ENCODE measurements around the gene TULP3.

The TULP3 gene

GRCh38 chr12:2877953-2878732 is 12.5 kb upstream of the TULP3 start:
- no peak for DNase-seq

- DNase-seq: no peak
These were observed 10.8 kb upstream of the TULP3 start for GRCh38 chr12:2879853-2880252.

DNA sequence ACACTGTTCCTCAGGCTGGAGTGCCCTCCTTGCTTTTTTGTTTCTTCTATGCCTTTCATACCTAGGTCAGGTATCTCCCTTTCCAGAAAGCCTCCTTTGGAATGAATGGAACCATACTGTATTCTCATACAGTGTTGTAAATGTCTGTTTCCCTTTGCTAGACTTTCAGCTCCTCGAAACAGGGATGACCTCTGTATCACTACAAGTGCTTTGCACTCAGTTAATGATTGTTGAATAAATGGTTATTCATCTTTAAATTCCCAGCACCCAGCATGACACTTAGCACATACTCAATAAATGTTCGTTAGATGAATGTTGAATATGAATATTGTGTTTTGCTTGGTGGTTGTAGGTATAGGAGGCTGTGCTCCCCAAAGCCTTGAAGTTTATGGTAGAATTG is 5.9 kb upstream of the TULP3 start:
- no peak for DNase-seq

DNA sequence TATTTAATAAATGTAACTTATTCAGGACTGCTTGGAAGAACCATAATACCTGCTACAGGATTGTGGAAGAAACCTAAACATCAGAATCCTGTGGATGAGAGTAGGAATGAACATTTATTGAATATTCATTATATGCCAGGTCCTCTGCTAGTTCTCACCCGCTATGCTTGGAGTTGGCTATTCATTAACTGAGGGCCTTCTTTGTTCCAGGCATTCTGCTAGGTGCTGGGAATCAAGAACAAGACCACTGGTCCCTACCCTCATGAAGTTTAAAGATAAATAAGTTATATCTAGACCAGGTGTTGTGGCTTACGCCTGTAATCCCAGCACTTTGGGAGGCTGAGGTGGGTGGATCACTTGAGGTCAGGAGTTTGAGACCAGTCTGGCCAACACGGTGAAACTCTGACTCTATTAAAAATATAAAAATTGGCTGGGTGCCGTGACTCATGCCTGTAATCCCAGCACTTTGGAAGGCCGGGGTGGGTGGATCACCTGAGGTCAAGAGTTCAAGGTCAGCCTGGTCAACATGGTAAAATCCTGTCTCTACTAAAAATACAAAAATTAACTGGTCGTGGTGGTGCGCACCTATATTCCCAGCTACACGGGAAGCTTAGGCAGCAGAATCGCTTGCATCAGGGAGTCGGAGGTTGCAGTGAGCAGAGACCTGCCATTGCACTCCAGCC is 3.8 kb upstream of the TULP3 start:
- DNase-seq: no peak

GRCh38 chr12:2890001-2890387 is 697 bp upstream of the TULP3 start:
- DNase-seq: no peak

- no peak for DNase-seq
These were observed 756 bp downstream of the TULP3 start for GRCh38 chr12:2891240-2892053.

DNA sequence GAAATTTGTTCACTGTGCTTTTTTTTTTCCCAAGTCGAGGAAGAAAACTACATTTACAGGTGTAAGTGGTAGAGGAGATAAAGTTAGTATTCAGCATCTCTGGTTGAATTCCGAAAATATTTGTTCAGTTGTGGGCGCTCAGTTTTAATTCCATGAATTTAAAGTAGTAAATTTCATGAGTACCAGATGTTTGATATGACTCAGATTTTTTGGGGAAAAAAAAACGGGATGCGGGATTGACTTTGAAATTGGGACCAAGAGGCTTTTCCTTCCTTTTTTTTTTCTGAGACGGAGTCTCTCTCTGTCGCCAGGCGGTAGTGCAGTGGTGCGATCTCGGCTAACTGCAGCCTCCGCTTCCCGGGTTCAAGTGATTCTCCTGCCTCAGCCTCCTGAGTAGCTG is 1.6 kb downstream of the TULP3 start:
- no peak for DNase-seq

DNA sequence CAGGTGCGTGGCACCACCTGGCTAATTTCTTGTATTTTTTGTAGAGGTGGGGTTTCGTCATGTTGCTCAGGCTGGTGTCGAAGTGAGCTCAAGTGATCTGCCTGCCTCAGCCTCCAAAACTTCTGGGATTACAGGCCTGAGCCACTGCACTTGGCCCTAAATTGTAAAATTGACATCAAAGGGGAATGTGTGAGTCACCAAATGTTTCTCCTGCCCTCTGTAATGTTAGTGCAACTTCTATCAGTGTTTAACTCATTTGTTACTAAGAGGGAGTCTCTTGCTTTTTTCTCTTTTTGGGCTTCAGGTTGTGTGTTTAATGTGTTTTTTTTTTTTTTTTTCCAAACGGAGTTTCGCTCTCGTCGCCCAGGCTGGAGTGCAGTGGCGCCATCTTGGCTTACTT is 2.3 kb downstream of the TULP3 start:
- DNase-seq: no peak

DNA sequence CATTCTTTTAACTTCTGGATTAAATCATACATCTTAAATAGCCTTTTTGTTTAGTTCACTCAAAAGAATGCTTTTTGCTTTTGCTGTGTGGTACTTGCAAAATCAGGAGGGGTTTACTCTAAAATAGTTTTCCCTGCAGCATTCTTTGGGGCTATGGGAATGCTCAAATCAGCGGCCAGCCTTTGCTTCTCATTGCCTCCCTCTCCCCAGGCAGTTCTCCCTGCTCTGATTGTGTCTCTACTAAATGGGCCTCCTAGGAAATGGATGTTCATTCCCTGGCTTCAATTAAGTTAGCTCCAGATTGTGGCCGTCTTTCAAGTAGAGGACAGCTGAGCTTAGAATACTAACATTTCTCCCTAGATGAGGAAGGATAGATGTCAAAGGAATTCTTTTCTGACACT is 4.4 kb downstream of the TULP3 start:
- no peak for DNase-seq

GRCh38 chr12:2895511-2895910 is 4.8 kb downstream of the TULP3 start:
- DNase-seq: no peak

DNA sequence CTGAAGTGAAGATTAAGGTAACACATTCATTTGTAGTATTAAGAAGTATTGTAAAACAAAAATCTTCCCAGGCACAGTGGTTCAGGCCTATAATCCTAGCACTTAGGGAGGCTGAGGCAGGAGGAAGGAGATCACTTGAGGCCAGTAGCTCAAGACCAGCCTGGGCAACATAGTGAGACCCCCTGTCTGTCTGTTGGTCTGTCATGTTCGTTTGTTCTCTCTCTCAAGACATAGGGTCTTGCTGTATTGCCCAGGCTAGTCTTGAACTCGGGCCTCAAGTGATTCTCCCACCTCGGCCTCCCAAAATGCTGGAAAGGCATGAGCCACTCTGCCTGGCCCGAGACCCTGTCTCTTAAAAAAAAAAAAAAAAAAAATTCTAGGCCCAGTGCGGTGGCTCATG is 6.7 kb downstream of the TULP3 start:
- DNase-seq: no peak

DNA sequence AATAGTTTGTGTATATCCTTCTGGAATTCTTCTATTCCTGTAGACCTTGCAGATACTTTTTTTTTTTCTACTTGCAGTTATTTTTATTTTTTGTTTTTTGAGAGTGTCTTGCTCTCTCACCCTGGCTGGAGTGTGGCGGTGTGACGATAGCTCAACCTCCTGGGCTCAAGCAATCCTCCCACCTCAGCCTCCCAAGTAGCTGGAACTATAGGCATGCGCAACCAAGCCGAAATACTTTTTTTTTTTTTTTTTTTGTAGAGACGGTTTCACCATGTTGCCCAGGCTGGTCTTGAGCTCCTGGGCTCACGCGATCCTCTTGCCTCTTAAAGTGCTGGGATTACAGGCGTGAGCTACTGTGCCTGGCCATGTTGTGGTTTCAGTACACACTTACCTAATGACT is 10.0 kb downstream of the TULP3 start:
- DNase-seq: no peak

DNA sequence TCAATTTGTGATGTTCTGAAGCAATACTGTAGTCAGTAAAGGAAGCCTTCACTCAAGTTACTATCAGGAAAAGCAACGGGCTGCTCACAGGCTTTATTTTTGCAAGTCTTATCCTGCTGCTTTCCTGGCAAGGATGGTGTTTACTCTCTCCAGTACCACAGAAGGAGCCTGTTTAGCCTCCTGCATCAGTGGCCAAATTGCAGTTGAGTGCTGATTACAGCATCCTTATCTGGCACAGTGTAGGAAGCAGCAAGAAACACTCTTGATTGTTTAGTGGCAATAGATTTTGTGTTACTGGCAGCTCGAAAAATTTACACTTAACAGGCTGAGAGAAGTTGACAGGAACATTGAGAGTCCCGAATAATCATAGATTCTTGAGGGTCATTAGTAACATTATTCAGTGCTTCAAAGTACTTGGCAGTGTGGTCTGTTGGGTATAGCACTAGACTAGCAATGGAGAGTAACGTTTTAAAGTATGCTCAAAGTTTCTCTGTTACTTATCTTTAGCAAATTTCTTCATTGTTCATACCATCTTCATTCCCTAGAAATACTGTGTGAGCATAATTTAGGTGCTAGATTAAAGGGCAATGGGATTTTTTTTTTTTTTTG is 11.7 kb downstream of the TULP3 start:
- DNase-seq: no peak

DNA sequence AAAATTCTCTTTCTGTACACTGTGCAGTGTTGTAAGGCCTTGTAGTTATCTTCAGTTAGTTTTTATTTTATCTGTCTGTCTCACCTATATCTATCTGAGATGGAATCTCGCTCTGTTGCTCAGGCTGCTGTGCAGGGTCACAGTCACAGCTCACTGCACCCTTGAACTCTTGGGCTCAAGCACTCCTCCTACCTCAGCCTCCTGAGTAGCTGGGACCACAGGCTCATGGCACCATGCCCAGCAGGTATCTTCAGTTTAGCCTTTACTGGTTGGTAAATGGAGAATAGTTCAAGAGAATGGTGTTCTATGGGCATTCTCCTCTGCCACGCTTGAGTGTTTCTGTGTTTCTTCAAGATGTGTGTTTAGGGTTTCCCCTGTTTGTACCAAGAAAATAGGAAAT is 13.6 kb downstream of the TULP3 start:
- DNase-seq: no peak

DNA sequence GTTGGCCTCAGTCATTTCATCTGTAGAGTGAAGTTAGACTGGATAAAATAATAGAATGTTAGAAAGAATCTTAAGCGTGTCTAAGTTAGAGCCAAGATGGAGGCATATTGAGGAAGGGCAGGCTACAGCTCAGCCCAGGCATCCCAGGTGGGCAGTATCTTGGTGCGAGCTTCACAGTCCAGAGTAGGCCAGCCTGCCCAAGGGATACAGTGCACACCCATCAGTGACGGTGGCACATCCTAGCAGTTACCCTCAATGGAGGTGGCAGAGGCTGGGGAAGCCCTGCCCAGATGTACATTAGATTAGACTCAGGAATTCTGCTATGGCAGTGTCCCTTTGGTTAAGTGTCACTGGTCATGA is 21.5 kb downstream of the TULP3 start:
- no peak for DNase-seq

DNA sequence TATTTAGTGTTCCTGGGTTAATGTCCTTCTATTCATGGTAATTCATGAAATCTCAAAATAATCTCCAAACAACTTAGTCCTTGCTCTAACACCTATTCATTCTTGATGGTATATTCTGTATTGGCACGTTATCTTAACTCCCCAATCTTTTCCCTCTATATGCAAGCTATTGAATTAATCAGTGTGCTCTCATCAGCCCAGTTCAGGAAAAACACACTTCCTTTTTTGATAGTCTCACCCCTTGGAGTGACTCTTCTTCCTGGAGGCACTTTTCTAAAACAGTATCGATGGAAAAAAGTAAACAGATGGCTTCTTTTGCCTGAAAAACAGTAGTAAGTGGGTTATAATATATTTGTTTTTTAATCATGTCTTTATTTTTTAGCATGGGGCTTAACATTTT is 28.6 kb downstream of the TULP3 start:
- no peak for DNase-seq

DNA sequence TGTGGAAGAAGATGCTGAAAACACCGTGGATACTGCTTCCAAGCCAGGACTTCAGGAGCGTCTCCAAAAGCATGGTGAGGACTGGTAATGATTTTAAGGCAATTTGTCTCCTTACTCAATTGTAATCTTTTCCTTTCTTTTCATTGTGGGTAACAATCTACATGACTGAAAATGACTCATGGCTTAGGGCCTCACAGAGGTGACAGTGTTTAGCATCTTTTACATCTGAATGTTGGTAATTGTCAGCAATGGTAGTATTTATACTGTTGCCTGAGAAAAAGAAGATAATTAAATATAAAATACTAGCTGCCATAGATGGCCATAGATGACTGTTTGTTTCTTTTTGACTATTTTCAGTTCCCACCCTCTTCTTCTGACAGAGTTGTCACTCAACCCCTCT is 31.6 kb downstream of the TULP3 start:
- no peak for DNase-seq

GRCh38 chr12:2923057-2923456 is 32.4 kb downstream of the TULP3 start:
- DNase-seq: no peak

DNA sequence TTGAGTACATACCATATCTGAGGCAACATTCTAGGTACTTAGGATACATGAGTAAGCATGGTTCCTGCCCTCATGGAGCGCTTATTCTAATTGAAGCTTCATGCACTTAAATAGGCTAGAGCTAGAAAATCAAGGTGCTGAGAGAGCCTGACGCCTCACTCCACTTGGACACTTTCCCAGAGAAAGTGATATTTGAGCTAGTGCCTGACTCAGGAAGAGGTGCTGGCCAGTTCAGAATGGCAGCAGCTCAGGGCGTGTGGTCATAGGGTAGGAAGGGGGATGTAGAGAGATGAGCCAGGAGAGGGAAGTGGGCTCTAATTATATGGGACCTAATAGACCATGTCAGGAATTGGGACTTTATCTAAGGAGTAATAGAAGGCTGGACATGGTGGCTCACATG is 33.3 kb downstream of the TULP3 start:
- no peak for DNase-seq

DNA sequence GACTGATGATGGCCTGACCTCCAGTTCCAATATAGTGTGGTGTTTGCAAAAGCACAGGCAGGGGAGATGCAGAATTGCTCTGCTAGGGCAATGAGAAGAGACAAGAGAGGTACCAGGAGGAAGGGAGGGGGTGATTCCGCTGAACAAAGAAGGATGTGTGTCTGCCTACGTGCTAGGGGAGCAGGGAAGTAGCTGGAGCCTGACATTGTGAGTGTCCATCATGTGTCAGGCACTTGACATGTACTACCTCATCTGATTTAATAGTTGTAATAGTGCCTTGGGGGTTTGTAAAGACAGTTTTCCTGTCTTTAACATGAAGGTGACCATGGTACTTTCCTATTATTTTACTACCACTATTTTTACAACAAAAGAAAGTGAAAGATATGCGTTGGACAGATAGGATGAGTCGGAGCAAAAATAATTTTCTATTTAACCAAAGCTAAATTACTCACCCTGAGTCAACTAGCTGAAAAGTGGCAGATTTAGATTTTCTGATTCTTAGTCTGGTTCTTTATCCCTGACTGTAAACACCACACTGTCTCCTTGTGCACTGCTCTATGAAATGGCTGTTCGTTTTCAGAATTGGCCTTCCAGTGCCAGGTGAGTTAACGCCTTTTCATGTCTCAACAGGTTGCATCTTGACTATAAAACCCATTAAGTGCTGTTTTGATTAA is 34.8 kb downstream of the TULP3 start:
- no peak for DNase-seq

GRCh38 chr12:2930865-2931264 is 40.2 kb downstream of the TULP3 start:
- DNase-seq: no peak

DNA sequence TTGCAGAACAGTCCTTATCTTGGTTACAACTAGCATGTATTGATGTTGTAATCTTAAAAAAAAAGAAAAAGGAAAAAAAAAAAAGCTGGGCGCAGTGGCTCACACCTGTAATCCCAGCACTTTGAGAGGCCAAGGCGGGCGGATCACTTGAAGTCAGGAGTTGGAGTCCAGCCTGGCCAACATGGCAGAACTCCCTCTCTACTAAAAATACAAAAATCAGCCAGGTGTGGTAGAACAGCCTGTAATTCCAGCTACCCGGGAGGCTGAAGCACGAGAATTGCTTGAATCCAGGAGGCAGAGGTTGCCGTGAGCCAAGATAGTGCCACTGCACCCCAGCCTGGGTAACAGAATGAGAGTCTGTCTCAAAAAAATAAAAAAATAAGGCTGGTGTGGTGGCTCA is 42.9 kb downstream of the TULP3 start:
- DNase-seq: no peak

DNA sequence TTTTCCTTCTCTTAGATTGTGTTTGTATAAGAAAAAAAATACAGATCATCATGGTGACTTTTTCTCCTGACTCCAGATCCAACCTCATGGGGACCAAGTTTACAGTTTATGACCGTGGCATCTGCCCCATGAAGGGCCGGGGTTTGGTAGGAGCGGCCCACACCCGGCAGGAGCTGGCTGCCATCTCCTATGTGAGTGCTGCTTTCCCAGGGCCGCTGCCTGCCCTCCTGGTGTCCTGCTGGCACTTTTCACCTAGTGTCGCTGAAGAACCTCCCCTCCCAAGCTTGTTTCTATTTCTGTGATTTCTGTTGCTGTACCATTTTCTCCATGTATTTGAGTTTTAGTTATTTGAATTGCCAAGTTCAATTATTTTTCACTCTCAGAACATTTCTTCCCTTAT is 43.7 kb downstream of the TULP3 start:
- no peak for DNase-seq
